Chondrocyte (in vitro differentiated cells): ENCODE results near the gene MPPED2. TPM values are rescaled to one million over a fixed set of nuclear protein-coding genes. Genes with fewer than 3 reads are reported as not detected.

ENCODE experiments used
- DNase-seq: peaks from one replicate; pipeline ENCODE4 v3.0.0; 2021; ENCODE audit warnings: mixed read lengths, low spot score
- H3K27ac Mint-ChIP-seq: one replicate; pipeline ENCODE4 v1.8.0; 2021; ENCODE audit warnings: mild to moderate bottlenecking, moderate library complexity, mixed read lengths; ENCODE audit not compliant: unreplicated experiment
- H3K27me3 Mint-ChIP-seq: 2 replicates; pipeline ENCODE4 v1.8.0; 2021; ENCODE audit warnings: low read depth, mixed read lengths
- H3K36me3 Mint-ChIP-seq: 2 replicates; pipeline ENCODE4 v1.8.0; 2021; ENCODE audit warnings: low read depth, mixed read lengths
- H3K4me1 Mint-ChIP-seq: 2 replicates; pipeline ENCODE4 v1.8.0; 2021; ENCODE audit warnings: low read depth, mild to moderate bottlenecking, mixed read lengths
- H3K4me3 Mint-ChIP-seq: one replicate; pipeline ENCODE4 v1.8.0; 2021; ENCODE audit warnings: mild to moderate bottlenecking, moderate library complexity, mixed read lengths; ENCODE audit not compliant: unreplicated experiment
- H3K9me3 Mint-ChIP-seq: 2 replicates; pipeline ENCODE4 v1.8.0; 2021; ENCODE audit warnings: low read depth, mixed read lengths
- total RNA-seq: library from RNA; stranded (reverse); gene quantifications from 3 replicates; pipeline ENCODE4 v1.2.1, GENCODE V29; 2021
- TF ChIP-seq, protein P1 (sequence below): fragments of 200-600 bp; sonication (generic); IDR thresholded peaks from 2 replicates; pipeline ENCODE4 v1.5.0; 2021; ENCODE audit warnings: antibody characterized with exemption, mild to moderate bottlenecking, moderate library complexity

MPPED2 gene
- total RNA-seq, 1 donor from 2014 or later = not detected

DNA sequence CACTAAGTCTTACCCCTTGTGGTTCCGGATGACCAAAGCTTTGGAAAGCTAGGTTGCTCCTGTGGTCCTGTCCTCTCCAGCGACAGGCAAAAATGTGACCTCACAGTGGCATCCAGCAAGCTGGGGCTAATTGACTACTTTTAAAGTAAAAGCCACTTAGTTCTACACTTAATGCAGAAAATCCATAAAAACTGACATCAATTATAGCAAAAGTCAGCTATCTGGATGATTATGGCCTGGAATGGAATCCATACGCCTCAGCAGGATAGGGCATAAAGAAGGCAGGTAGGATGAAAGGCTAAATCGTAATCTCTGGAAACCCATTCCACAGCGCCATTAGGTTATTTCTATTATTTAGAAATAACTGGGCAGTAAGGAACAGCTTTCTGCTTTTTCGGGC is 171.3 kb downstream of the MPPED2 start:
- Mint-ChIP-seq H3K27me3 (peaks cover 15% of the 10 kb centered on the region), H3K9me3 (no peaks in the 10 kb centered on the region), H3K4me3 (no peak overlapping the region), H3K36me3 (no peaks in the 10 kb centered on the region), H3K27ac (no peak overlapping the region), H3K4me1 (no peaks in the 10 kb centered on the region)
- TF ChIP-seq, protein P1, sequence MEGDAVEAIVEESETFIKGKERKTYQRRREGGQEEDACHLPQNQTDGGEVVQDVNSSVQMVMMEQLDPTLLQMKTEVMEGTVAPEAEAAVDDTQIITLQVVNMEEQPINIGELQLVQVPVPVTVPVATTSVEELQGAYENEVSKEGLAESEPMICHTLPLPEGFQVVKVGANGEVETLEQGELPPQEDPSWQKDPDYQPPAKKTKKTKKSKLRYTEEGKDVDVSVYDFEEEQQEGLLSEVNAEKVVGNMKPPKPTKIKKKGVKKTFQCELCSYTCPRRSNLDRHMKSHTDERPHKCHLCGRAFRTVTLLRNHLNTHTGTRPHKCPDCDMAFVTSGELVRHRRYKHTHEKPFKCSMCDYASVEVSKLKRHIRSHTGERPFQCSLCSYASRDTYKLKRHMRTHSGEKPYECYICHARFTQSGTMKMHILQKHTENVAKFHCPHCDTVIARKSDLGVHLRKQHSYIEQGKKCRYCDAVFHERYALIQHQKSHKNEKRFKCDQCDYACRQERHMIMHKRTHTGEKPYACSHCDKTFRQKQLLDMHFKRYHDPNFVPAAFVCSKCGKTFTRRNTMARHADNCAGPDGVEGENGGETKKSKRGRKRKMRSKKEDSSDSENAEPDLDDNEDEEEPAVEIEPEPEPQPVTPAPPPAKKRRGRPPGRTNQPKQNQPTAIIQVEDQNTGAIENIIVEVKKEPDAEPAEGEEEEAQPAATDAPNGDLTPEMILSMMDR = no peak
- no peak for DNase-seq

GRCh38 chr11:30414244-30414643 is 171.9 kb downstream of the MPPED2 start:
- no peak overlapping the region for H3K4me3 Mint-ChIP-seq
- DNase-seq = no peak
- no peak overlapping the region for H3K27ac Mint-ChIP-seq
- H3K4me1 Mint-ChIP-seq = no peaks in the 10 kb centered on the region
- no peaks in the 10 kb centered on the region for H3K9me3 Mint-ChIP-seq
- H3K36me3 Mint-ChIP-seq = no peaks in the 10 kb centered on the region
- TF ChIP-seq, protein P1 = no peak
- peaks cover 13% of the 10 kb centered on the region for H3K27me3 Mint-ChIP-seq

DNA sequence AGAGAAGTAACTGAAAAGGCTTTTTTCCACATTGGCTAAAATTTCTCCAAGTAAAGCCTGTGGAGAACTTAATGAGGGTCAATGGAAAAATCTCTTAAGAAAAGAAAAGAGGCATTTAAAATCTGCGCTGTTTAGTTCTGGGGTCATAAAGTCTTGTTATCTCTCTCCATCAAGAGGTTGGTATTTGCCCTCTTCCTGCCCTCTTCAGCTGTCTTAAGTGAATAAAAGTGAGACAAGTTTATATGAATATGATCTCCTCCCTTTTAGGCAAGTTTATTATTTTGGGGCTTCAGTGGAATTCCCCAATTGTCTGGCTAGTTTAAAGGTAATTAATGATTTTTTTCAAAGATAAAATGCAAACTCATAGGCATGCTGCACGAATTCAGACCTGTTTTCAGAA is 173.6 kb downstream of the MPPED2 start:
- Mint-ChIP-seq H3K9me3 (no peaks in the 10 kb centered on the region), H3K27me3 (peaks cover 5% of the 10 kb centered on the region), H3K4me3 (no peak overlapping the region), H3K27ac (no peak overlapping the region), H3K36me3 (no peaks in the 10 kb centered on the region), H3K4me1 (no peaks in the 10 kb centered on the region)
- DNase-seq = no peak
- TF ChIP-seq, protein P1 = no peak

- DNase-seq = no peak
- H3K4me1 Mint-ChIP-seq = no peaks in the 10 kb centered on the region
- H3K9me3 Mint-ChIP-seq = no peaks in the 10 kb centered on the region
- TF ChIP-seq, protein P1 = no peak
- H3K4me3 Mint-ChIP-seq = no peak overlapping the region
- peaks cover 10% of the 10 kb centered on the region for H3K27me3 Mint-ChIP-seq
- H3K36me3 Mint-ChIP-seq = no peaks in the 10 kb centered on the region
- no peak overlapping the region for H3K27ac Mint-ChIP-seq
Measured at GRCh38 chr11:30411383-30411782, 174.8 kb downstream of the MPPED2 start.

- Mint-ChIP-seq H3K27ac (no peak overlapping the region), H3K36me3 (no peaks in the 10 kb centered on the region), H3K27me3 (peaks cover 13% of the 10 kb centered on the region)
Measured at GRCh38 chr11:30406978-30407762, 179.0 kb downstream of the MPPED2 start.

More at GRCh38 chr11:30406978-30407762, 179.0 kb downstream of the MPPED2 start:
- no peaks in the 10 kb centered on the region for H3K4me1 Mint-ChIP-seq
- DNase-seq = no peak
- no peaks in the 10 kb centered on the region for H3K9me3 Mint-ChIP-seq
- TF ChIP-seq, protein P1 = no peak
- no peak overlapping the region for H3K4me3 Mint-ChIP-seq
